Measurements from ENCODE around the gene PRR7. TPM values are rescaled to one million over a fixed set of nuclear protein-coding genes. Genes with fewer than 3 reads are reported as not detected.

Gene PRR7
- total and polyA plus RNA-seq, 2 experiments from 2014 or later = 7.6 to 9.7 TPM

DNA sequence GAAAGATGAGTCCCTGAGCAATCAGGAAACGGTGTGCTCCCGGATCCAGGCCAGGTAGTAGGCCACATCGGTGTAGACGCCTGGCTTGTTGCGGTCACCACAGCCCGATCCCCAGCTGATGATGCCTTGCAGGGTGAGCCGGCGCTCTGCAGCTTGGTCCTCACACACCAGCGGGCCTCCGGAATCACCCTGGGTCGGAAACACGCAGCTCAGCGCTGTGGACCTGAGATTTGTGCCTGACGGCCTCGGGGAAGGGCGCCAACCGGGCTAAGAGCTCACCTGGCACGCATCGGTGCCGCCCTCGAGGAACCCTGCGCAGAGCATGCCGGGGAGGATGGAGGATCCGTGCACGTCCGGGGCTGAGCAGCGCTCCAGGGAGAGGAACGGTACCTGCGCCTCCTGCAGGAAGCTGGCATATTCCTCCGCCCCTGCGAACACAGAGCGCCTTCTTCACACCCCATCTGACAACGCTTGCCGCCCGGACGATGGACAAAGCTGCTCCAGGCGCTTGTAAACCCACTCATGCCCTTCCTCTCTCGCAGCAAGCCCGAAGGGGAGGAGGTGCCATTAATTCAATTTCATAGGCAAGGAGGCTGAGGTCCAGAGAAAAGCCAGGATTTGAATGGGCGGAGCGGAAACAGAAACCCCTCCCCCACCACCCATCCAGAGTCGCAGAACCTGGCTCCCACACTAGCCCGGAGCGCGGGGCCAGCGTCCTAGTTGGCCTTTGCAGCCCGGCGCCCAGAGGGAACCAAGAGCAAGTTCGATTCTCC is 44.2 kb upstream of the PRR7 start:
- TF ChIP-seq CREB1 (CRISPR knock-in tag; IDR thresholded peaks at IDR 0.05; ENCODE audit: low read depth) = peak; percentile 55; the same call in 1 of the 2 replicates
- no peak for TF ChIP-seq NANOG (IDR thresholded peaks at IDR 0.05; ENCODE audit: borderline replicate concordance)
- TF ChIP-seq, protein P1, sequence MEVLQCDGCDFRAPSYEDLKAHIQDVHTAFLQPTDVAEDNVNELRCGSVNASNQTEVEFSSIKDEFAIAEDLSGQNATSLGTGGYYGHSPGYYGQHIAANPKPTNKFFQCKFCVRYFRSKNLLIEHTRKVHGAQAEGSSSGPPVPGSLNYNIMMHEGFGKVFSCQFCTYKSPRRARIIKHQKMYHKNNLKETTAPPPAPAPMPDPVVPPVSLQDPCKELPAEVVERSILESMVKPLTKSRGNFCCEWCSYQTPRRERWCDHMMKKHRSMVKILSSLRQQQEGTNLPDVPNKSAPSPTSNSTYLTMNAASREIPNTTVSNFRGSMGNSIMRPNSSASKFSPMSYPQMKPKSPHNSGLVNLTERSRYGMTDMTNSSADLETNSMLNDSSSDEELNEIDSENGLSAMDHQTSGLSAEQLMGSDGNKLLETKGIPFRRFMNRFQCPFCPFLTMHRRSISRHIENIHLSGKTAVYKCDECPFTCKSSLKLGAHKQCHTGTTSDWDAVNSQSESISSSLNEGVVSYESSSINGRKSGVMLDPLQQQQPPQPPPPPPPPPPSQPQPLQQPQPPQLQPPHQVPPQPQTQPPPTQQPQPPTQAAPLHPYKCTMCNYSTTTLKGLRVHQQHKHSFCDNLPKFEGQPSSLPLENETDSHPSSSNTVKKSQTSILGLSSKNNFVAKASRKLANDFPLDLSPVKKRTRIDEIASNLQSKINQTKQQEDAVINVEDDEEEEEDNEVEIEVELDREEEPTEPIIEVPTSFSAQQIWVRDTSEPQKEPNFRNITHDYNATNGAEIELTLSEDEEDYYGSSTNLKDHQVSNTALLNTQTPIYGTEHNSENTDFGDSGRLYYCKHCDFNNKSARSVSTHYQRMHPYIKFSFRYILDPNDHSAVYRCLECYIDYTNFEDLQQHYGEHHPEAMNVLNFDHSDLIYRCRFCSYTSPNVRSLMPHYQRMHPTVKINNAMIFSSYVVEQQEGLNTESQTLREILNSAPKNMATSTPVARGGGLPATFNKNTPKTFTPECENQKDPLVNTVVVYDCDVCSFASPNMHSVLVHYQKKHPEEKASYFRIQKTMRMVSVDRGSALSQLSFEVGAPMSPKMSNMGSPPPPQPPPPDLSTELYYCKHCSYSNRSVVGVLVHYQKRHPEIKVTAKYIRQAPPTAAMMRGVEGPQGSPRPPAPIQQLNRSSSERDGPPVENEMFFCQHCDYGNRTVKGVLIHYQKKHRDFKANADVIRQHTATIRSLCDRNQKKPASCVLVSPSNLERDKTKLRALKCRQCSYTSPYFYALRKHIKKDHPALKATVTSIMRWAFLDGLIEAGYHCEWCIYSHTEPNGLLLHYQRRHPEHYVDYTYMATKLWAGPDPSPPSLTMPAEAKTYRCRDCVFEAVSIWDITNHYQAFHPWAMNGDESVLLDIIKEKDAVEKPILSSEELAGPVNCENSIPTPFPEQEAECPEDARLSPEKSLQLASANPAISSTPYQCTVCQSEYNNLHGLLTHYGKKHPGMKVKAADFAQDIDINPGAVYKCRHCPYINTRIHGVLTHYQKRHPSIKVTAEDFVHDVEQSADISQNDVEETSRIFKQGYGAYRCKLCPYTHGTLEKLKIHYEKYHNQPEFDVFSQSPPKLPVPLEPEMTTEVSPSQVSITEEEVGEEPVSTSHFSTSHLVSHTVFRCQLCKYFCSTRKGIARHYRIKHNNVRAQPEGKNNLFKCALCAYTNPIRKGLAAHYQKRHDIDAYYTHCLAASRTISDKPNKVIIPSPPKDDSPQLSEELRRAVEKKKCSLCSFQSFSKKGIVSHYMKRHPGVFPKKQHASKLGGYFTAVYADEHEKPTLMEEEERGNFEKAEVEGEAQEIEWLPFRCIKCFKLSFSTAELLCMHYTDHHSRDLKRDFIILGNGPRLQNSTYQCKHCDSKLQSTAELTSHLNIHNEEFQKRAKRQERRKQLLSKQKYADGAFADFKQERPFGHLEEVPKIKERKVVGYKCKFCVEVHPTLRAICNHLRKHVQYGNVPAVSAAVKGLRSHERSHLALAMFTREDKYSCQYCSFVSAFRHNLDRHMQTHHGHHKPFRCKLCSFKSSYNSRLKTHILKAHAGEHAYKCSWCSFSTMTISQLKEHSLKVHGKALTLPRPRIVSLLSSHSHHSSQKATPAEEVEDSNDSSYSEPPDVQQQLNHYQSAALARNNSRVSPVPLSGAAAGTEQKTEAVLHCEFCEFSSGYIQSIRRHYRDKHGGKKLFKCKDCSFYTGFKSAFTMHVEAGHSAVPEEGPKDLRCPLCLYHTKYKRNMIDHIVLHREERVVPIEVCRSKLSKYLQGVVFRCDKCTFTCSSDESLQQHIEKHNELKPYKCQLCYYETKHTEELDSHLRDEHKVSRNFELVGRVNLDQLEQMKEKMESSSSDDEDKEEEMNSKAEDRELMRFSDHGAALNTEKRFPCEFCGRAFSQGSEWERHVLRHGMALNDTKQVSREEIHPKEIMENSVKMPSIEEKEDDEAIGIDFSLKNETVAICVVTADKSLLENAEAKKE (CRISPR knock-in tag; IDR thresholded peaks at IDR 0.05) = no peak
- no peak for TF ChIP-seq EZH2 (IDR thresholded peaks at IDR 0.05; ENCODE audit: low read depth, unreplicated experiment)
- TF ChIP-seq ZNF331 (CRISPR knock-in tag; IDR thresholded peaks at IDR 0.05; ENCODE audit: low read depth) = no peak
- TF ChIP-seq, protein P2, sequence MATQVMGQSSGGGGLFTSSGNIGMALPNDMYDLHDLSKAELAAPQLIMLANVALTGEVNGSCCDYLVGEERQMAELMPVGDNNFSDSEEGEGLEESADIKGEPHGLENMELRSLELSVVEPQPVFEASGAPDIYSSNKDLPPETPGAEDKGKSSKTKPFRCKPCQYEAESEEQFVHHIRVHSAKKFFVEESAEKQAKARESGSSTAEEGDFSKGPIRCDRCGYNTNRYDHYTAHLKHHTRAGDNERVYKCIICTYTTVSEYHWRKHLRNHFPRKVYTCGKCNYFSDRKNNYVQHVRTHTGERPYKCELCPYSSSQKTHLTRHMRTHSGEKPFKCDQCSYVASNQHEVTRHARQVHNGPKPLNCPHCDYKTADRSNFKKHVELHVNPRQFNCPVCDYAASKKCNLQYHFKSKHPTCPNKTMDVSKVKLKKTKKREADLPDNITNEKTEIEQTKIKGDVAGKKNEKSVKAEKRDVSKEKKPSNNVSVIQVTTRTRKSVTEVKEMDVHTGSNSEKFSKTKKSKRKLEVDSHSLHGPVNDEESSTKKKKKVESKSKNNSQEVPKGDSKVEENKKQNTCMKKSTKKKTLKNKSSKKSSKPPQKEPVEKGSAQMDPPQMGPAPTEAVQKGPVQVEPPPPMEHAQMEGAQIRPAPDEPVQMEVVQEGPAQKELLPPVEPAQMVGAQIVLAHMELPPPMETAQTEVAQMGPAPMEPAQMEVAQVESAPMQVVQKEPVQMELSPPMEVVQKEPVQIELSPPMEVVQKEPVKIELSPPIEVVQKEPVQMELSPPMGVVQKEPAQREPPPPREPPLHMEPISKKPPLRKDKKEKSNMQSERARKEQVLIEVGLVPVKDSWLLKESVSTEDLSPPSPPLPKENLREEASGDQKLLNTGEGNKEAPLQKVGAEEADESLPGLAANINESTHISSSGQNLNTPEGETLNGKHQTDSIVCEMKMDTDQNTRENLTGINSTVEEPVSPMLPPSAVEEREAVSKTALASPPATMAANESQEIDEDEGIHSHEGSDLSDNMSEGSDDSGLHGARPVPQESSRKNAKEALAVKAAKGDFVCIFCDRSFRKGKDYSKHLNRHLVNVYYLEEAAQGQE (IDR thresholded peaks at IDR 0.05; ENCODE audit: unreplicated experiment) = no peak
- no peak for TF ChIP-seq STAT1 (IDR thresholded peaks at IDR 0.05; ENCODE audit: unreplicated experiment)
- no peak for TF ChIP-seq EZH2phosphoT487 (IDR thresholded peaks at IDR 0.05; ENCODE audit: unreplicated experiment)
- TF ChIP-seq, protein P3, sequence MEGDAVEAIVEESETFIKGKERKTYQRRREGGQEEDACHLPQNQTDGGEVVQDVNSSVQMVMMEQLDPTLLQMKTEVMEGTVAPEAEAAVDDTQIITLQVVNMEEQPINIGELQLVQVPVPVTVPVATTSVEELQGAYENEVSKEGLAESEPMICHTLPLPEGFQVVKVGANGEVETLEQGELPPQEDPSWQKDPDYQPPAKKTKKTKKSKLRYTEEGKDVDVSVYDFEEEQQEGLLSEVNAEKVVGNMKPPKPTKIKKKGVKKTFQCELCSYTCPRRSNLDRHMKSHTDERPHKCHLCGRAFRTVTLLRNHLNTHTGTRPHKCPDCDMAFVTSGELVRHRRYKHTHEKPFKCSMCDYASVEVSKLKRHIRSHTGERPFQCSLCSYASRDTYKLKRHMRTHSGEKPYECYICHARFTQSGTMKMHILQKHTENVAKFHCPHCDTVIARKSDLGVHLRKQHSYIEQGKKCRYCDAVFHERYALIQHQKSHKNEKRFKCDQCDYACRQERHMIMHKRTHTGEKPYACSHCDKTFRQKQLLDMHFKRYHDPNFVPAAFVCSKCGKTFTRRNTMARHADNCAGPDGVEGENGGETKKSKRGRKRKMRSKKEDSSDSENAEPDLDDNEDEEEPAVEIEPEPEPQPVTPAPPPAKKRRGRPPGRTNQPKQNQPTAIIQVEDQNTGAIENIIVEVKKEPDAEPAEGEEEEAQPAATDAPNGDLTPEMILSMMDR (conservative IDR thresholded peaks at IDR 0.05; ENCODE audit: low read depth in 2 of 2) = peak; percentile 60 to 70
- no peak for TF ChIP-seq POLR2AphosphoS5 (IDR thresholded peaks at IDR 0.05; ENCODE audit: low read depth)
- peak overlapping the region; percentile 99 for H2AFZ ChIP-seq
- no peak overlapping the region for H3K27ac ChIP-seq (ENCODE audit: low read depth)
- no peaks in the 10 kb centered on the region for H3K9me3 Mint-ChIP-seq
- no peaks in the 10 kb centered on the region for H3K36me3 ChIP-seq (ENCODE audit: insufficient read depth)
- peaks cover 18% of the 10 kb centered on the region; the same call in 2 of the 3 replicates for H3K4me1 Mint-ChIP-seq
- peak; percentile 97 for DNase-seq (ENCODE audit: low spot score)
- no peaks in the 10 kb centered on the region for H3K79me2 ChIP-seq (replicated peaks; ENCODE audit: insufficient read depth)
- H3K4me3 Mint-ChIP-seq = peak overlapping the region; percentile 78
- H3K9me2 ChIP-seq (ENCODE audit: insufficient read depth) = peaks cover 3% of the 10 kb centered on the region; the same call in 1 of the 2 replicates
- no peaks in the 10 kb centered on the region for H4K20me1 ChIP-seq (replicated peaks; ENCODE audit: insufficient read depth)
- H3K27ac Mint-ChIP-seq = no peak overlapping the region
- H3K4me1 ChIP-seq (ENCODE audit: insufficient read depth) = peaks cover 6% of the 10 kb centered on the region; the same call in 1 of the 2 replicates
- H3K4me3 ChIP-seq = peak overlapping the region; percentile 71
- H3F3A ChIP-seq (replicated peaks; ENCODE audit: low read depth) = peaks cover 23% of the 10 kb centered on the region
- H3K27me3 Mint-ChIP-seq (ENCODE audit: insufficient read depth, low read depth, poor library complexity) = peaks cover 61% of the 10 kb centered on the region
- H3K36me3 Mint-ChIP-seq (ENCODE audit: low read depth) = no peaks in the 10 kb centered on the region
- peak overlapping the region; percentile 90 for H3K4me2 ChIP-seq
- peaks cover 77% of the 10 kb centered on the region for H3K27me3 ChIP-seq (ENCODE audit: insufficient read depth)
- peak; percentile 74 for ATAC-seq

Data from GM23338 (cell line).